Loucy (cell line): Measurements from ENCODE around the gene SLC33A1.
A peak's percentile ranks its signal among the peaks of the same experiment; 100 is the strongest.

ENCODE experiments used
- H2AFZ ChIP-seq: fragments of 200-600 bp; sonication (generic); 2 replicates; pipeline ENCODE4 v1.6.0; 2016; ENCODE audit warnings: antibody characterized with exemption, mild to moderate bottlenecking, low read length, moderate library complexity
- H3F3A ChIP-seq: fragments of 200-600 bp; 2 replicates; pipeline ENCODE4 v1.6.0; 2016; ENCODE audit warnings: antibody characterized with exemption, low read depth, mild to moderate bottlenecking
- H3K27me3 ChIP-seq: fragments of 200-600 bp; sonication (generic); 2 replicates; pipeline ENCODE4 v1.6.1; 2014; ENCODE audit warnings: low read length, mild to moderate bottlenecking; ENCODE audit not compliant: insufficient read depth, poor library complexity, severe bottlenecking
- H3K36me3 ChIP-seq: fragments of 200-600 bp; sonication (generic); 2 replicates; pipeline ENCODE4 v1.6.1; 2016; ENCODE audit warnings: low read length; ENCODE audit not compliant: insufficient read depth
- H3K4me1 ChIP-seq: fragments of 200-600 bp; sonication (generic); 2 replicates; pipeline ENCODE4 v1.5.1; 2014; ENCODE audit warnings: low read length, mild to moderate bottlenecking; ENCODE audit not compliant: insufficient read depth, poor library complexity, severe bottlenecking
- H3K4me2 ChIP-seq: fragments of 200-600 bp; sonication (generic); 2 replicates; pipeline ENCODE4 v1.6.0; 2014; ENCODE audit warnings: antibody characterized with exemption, low read length, low read depth, mild to moderate bottlenecking; ENCODE audit not compliant: poor library complexity, severe bottlenecking
- H3K4me3 ChIP-seq: fragments of 200-600 bp; sonication (generic); 2 replicates; pipeline ENCODE4 v1.5.1; 2014; ENCODE audit warnings: low read length, mild to moderate bottlenecking, mixed read lengths; ENCODE audit not compliant: poor library complexity, severe bottlenecking
- H3K79me2 ChIP-seq: fragments of 200-600 bp; sonication (generic); 2 replicates; pipeline ENCODE4 v1.6.1; 2014; ENCODE audit warnings: low read length; ENCODE audit not compliant: insufficient read depth
- H3K9ac ChIP-seq: fragments of 200-600 bp; sonication (generic); 2 replicates; pipeline ENCODE4 v1.6.0; 2014; ENCODE audit warnings: mild to moderate bottlenecking, low read depth, low read length, moderate library complexity; ENCODE audit not compliant: poor library complexity, severe bottlenecking
- H3K9me2 ChIP-seq: fragments of 200-600 bp; sonication (generic); replicated peaks from 2 replicates; pipeline ENCODE4 v1.6.1; 2016; ENCODE audit warnings: low read depth, low read length, mixed read lengths
- H3K9me3 ChIP-seq: fragments of 200-600 bp; sonication (generic); 2 replicates; pipeline ENCODE4 v1.6.1; 2014; ENCODE audit warnings: mild to moderate bottlenecking, antibody characterized with exemption, low read length, low read depth; ENCODE audit not compliant: insufficient read depth
- H4K20me1 ChIP-seq: fragments of 200-600 bp; sonication (generic); 2 replicates; pipeline ENCODE4 v1.6.0; 2014; ENCODE audit warnings: antibody characterized with exemption, low read length, mild to moderate bottlenecking; ENCODE audit not compliant: insufficient read depth, poor library complexity, severe bottlenecking
- CTCF ChIP-seq: fragments of 200-600 bp; sonication (generic); conservative IDR thresholded peaks from 2 replicates; pipeline ENCODE4 v1.5.1; 2014; ENCODE audit warnings: mild to moderate bottlenecking, antibody characterized with exemption, low read length
- EZH2phosphoT487 ChIP-seq: fragments of 200-600 bp; IDR thresholded peaks from 2 replicates; pipeline ENCODE4 v1.6.1; 2018; ENCODE audit warnings: antibody characterized with exemption, mild to moderate bottlenecking, moderate library complexity, borderline replicate concordance

SLC33A1 gene

GRCh38 chr3:155847993-155848392 is 6.2 kb downstream of the SLC33A1 start:
- Histone ChIP-seq H3F3A (no peaks in the 10 kb centered on the region), H3K4me1 (peaks cover 47% of the 10 kb centered on the region), H4K20me1 (peaks cover 37% of the 10 kb centered on the region), H3K79me2 (peaks cover 76% of the 10 kb centered on the region), H3K9ac (no peak overlapping the region), H3K4me3 (peak overlapping the region; percentile 62), H3K4me2 (peak overlapping the region; percentile 61), H2AFZ (no peak overlapping the region), H3K27me3 (no peaks in the 10 kb centered on the region), H3K36me3 (no peaks in the 10 kb centered on the region), H3K9me3 (no peaks in the 10 kb centered on the region), H3K9me2 (no peaks in the 10 kb centered on the region)
- no peak for TF ChIP-seq EZH2phosphoT487
- TF ChIP-seq CTCF: no peak

DNA sequence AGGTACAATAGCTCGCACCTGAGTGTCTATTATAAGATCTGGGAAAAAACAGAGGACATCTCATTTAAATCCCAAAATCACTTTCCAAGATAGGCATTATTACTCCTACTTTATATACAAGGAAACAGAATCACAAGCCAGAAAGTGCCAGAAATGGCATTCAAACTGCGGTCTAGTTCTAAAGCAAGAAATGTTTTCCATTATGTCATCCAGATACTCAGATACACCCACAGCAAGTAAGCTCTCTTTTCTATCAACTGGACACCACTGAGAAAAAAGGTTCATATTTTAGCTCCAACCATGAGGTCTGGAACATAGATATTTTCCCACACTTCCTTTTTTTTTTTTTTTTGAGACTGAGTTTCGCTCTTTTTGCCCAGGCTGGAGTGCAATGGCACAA is 8.1 kb downstream of the SLC33A1 start:
- TF ChIP-seq CTCF (no peak), EZH2phosphoT487 (no peak)
- Histone ChIP-seq H3K4me2 (peak overlapping the region; percentile 72), H3K9ac (no peak overlapping the region), H3K36me3 (no peaks in the 10 kb centered on the region), H3K4me1 (peaks cover 32% of the 10 kb centered on the region), H3K4me3 (peak overlapping the region; percentile 57), H3K9me2 (no peaks in the 10 kb centered on the region), H2AFZ (no peak overlapping the region), H3K9me3 (no peaks in the 10 kb centered on the region), H4K20me1 (peaks cover 32% of the 10 kb centered on the region), H3K27me3 (no peaks in the 10 kb centered on the region), H3F3A (no peaks in the 10 kb centered on the region), H3K79me2 (peaks cover 62% of the 10 kb centered on the region)

- H3K4me2 ChIP-seq: peak overlapping the region; percentile 52
- H2AFZ ChIP-seq: no peak overlapping the region
- H3K9me3 ChIP-seq: no peaks in the 10 kb centered on the region
- no peak overlapping the region for H3K4me3 ChIP-seq
- H3K9ac ChIP-seq: no peak overlapping the region
- H3K36me3 ChIP-seq: no peaks in the 10 kb centered on the region
- peaks cover 27% of the 10 kb centered on the region for H3K4me1 ChIP-seq
- no peaks in the 10 kb centered on the region for H3F3A ChIP-seq
- H3K9me2 ChIP-seq: no peaks in the 10 kb centered on the region
- TF ChIP-seq CTCF (no peak), EZH2phosphoT487 (no peak)
- H4K20me1 ChIP-seq: peaks cover 22% of the 10 kb centered on the region
- H3K79me2 ChIP-seq: peaks cover 42% of the 10 kb centered on the region
- H3K27me3 ChIP-seq: no peaks in the 10 kb centered on the region
Measured at GRCh38 chr3:155843569-155843968, 10.7 kb downstream of the SLC33A1 start.
